ENCODE results near the gene CYB5R2.

DNA sequence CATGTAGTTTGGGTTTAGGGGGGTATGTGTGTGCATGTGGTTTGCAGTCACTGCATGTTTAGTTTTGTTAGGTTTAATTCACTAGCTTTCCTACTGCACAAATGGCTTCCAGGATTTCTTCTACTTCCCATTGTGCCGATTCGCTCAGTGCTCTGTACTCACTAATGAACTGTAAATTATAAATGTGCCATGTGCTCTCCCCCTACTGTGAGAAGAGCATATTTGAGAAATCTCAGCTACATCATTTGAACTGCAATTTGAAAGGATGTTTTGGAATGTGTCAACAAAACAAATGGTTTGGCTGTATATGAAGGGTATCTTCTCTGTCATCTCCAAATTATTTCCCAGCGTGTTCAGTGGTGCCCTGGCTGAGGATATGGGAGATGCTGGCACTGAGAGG, 28.1 kb downstream of the CYB5R2 start:
- TF ChIP-seq NFE2L1 (CRISPR knock-in tag; IDR thresholded peaks at IDR 0.05): no peak
- TF ChIP-seq NR2C2 (CRISPR knock-in tag; IDR thresholded peaks at IDR 0.05): no peak
- no peak for TF ChIP-seq ARID4B (CRISPR knock-in tag; IDR thresholded peaks at IDR 0.05; ENCODE audit: borderline replicate concordance)
- no peak for TF ChIP-seq CTCF (IDR thresholded peaks at IDR 0.05)
